Stomach (tissue), 9 donors: ENCODE measurements around the gene EXT2. TPM values are rescaled to one million over a fixed set of nuclear protein-coding genes. Genes with fewer than 3 reads are reported as not detected.

ENCODE experiments used
- DNase-seq, 2 donors: peaks; one replicate each; pipeline versions ENCODE4 v3.0.0 to v3.0.0-alpha.2; 2013 to 2019
- H3K27ac ChIP-seq, 5 donors: fragments of 200-600 bp in 4 of 5; sonication (generic) in 4 of 5; one replicate each; pipeline ENCODE4 v1.5.1; 2013 to 2019; ENCODE audit warnings: mild to moderate bottlenecking in 1 of 5, moderate library complexity in 1 of 5
- H3K27me3 ChIP-seq, 3 donors: fragments of 200-600 bp; sonication (generic); one replicate each; pipeline ENCODE4 v1.5.1; 2017 to 2019; ENCODE audit warnings: mixed run types in 1 of 3
- H3K36me3 ChIP-seq, 4 donors: fragments of 200-600 bp; sonication (generic); 1 replicate in 3 of 4; 2 replicates in 1 of 4; pipeline ENCODE4 v1.5.1; 2016 to 2019
- H3K4me1 ChIP-seq, 4 donors: fragments of 200-600 bp; sonication (generic); one replicate each; pipeline ENCODE4 v1.5.1; 2016 to 2019
- H3K4me3 ChIP-seq, 4 donors: fragments of 200-600 bp; sonication (generic) in 3 of 4; one replicate each; pipeline ENCODE4 v1.5.1; 2016 to 2019; ENCODE audit warnings: mild to moderate bottlenecking in 1 of 4
- H3K9me3 ChIP-seq, 4 donors: fragments of 200-600 bp; sonication (generic); one replicate each; pipeline ENCODE4 v1.5.1; 2016 to 2019
- CTCF ChIP-seq, 7 experiments: fragments of 450-650 bp in 4 of 7; fragments of 200-600 bp in 3 of 7; sonication (generic) in 3 of 7; IDR thresholded peaks; one replicate each; pipeline ENCODE4 v1.5.1; 2016 to 2019; ENCODE audit warnings: antibody characterized with exemption in 7 of 7, control low read depth in 2 of 7, mild to moderate bottlenecking in 1 of 7
- EP300 ChIP-seq: sonication (generic); formaldehyde crosslinking; IDR thresholded peaks from one replicate; pipeline ENCODE4 v1.6.1; 2017; ENCODE audit warnings: antibody characterized with exemption
- POLR2A ChIP-seq, 4 donors: fragments of 450-650 bp; IDR thresholded peaks; one replicate each; pipeline ENCODE4 v1.6.1; 2016; ENCODE audit warnings: antibody characterized with exemption in 4 of 4, control low read depth in 2 of 4, mild to moderate bottlenecking in 1 of 4, moderate library complexity in 1 of 4
- POLR2AphosphoS5 ChIP-seq, 3 donors: sonication (generic); formaldehyde crosslinking; IDR thresholded peaks; one replicate each; pipeline ENCODE4 v1.6.1; 2016; ENCODE audit warnings: antibody characterized with exemption in 3 of 3
- WGBS, 5 donors: extraction: QIAGEN DNeasy Blood & Tissue Kit in 3 of 5; methylation state at CpG; one replicate each; pipeline versions ENCODE4 v1.1.5 to v1.1.7; 2013 to 2018; 5-methylcytosine and 5-hydroxymethylcytosine counted together
- intact Hi-C: fragments of 100-400 bp; cut with DNase I; formaldehyde crosslinking; loops from one replicate; pipeline ENCODE4 v1.15.1; 2023; ENCODE audit warnings: low total_unique reads
- polyA plus RNA-seq, 3 donors: library from polyadenylated mRNA; stranded (reverse); fragments of 200-250 nt; gene quantifications; one replicate each; pipeline ENCODE4 v1.2.3, GENCODE V29; 2013
- total RNA-seq, 5 donors: library from RNA; depleted of rRNA; stranded (reverse); fragments of >200 nt; gene quantifications; one replicate each; pipeline versions ENCODE4 v1.1.0 to v1.2.3, GENCODE V29; 2014 to 2016
- donor health status: healthy with polysubstance abuse.
- donor health status: Bipolar disorder and iron deficiency.
- donor health status: healthy.

EXT2 gene
- total and polyA plus RNA-seq, 8 donors: 10.5 to 93.8 (median 16.0) TPM

DNA sequence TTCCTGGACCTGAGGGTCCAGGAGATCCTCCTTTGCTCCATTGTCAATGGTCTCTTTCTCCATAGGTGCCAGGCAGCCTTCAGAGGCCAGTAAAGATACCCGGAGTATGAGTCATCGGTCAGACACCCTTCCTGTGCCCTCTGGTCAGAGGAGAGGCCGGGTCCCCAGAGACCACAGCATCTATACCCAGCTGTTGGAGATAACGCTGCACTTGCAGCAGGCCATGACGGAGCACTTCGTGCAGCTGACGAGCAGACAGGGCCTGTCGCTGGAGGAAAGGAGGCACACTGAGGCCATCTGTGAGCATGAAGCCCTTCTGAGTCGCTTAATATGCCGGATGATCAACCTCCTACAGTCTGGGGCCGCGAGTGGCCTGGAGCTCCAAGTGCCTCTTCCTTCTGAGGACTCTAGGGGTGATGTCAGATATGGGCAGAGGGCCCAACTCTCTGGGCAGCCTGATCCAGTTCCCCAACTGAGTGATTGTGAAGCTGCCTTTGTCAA lies 47.5 kb upstream of the EXT2 start, which contains the start of gene ACCSL:
TSS of gene ACCSL (plus strand) at position 51 of the 501 bp plus-strand sequence. CDS start at position 107, 56 bp downstream.
- no peak for TF ChIP-seq EP300
- WGBS, 5 donors: 85 to 91% (median 88%) methylated on average over 11 to 12 of the region's 12 CpGs
- no peaks in the 10 kb centered on the region for H3K36me3 ChIP-seq
- intact Hi-C loops: loop anchor here (10.0 kb wide), 1 partner anchor 173 kb away; no protein-coding TSS in a partner anchor
- DNase-seq: no peak
- H3K4me1 ChIP-seq: no peaks in the 10 kb centered on the region
- no peaks in the 10 kb centered on the region for H3K27me3 ChIP-seq
- no peaks in the 10 kb centered on the region for H3K9me3 ChIP-seq
- H3K27ac ChIP-seq: no peak within 1 kb of the TSS
- H3K4me3 ChIP-seq: no peak within 1 kb of the TSS

- no peak for DNase-seq
- H3K36me3 ChIP-seq: no peaks in the 10 kb centered on the region
- H3K4me3 ChIP-seq: no peak overlapping the region
- 71 to 83% (median 79%) methylated on average over 3 of the region's 3 CpGs for WGBS, 5 donors
- H3K9me3 ChIP-seq: no peaks in the 10 kb centered on the region
- TF ChIP-seq POLR2AphosphoS5 (IDR thresholded peaks at IDR 0.05) (no peak), CTCF (IDR thresholded peaks at IDR 0.05) (no peak), EP300 (no peak), POLR2A (IDR thresholded peaks at IDR 0.05) (no peak)
- no peak overlapping the region for H3K27ac ChIP-seq
- H3K4me1 ChIP-seq: no peaks in the 10 kb centered on the region
- intact Hi-C loops: loop anchor here (10.0 kb wide), 1 partner anchor 175 kb away; no protein-coding TSS in a partner anchor
- no peaks in the 10 kb centered on the region for H3K27me3 ChIP-seq
Measured at GRCh38 chr11:44049832-44050231, 45.6 kb upstream of the EXT2 start.

DNA sequence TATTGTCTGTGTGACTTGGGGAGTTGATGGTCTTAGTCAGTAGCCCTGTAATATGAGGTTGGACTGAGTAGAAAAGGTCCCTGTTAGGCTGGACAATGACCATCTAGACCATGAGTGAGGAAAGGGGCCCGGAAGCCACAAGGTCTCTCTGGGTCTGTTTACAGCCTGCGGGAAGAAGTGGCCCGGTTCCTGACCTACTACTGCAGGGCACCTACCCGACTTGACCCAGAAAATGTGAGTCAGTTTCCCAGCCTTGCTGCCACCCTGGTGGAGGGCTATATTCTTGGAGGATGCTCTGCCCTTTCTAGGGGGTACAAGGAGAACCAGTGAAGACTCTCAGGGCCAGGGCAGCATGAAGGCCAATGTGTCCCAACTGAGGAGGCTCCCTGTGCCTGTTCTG lies 44.3 kb upstream of the EXT2 start:
- H3K4me3 ChIP-seq: no peak overlapping the region

GRCh38 chr11:44057340-44057739 lies 38.1 kb upstream of the EXT2 start:
- no peak overlapping the region for H3K4me3 ChIP-seq
- no peaks in the 10 kb centered on the region for H3K36me3 ChIP-seq
- no peak overlapping the region for H3K27ac ChIP-seq
- no peaks in the 10 kb centered on the region for H3K9me3 ChIP-seq
- WGBS, 5 donors: 72 to 84% (median 80%) methylated on average over 4 to 6 of the region's 6 CpGs
- DNase-seq: peak in 1 of 2 donors; percentile 18
- no peaks in the 10 kb centered on the region for H3K27me3 ChIP-seq
- intact Hi-C loops: no loop called here
- no peaks in the 10 kb centered on the region for H3K4me1 ChIP-seq
- no peak for TF ChIP-seq CTCF (IDR thresholded peaks at IDR 0.05)
- no peak for TF ChIP-seq POLR2AphosphoS5 (IDR thresholded peaks at IDR 0.05)

More for the DNA sequence above, 44.3 kb upstream of the EXT2 start:
- TF ChIP-seq POLR2A (IDR thresholded peaks at IDR 0.05) (no peak), POLR2AphosphoS5 (IDR thresholded peaks at IDR 0.05) (no peak), CTCF (IDR thresholded peaks at IDR 0.05) (no peak)
- DNase-seq: no peak
- H3K4me1 ChIP-seq: no peaks in the 10 kb centered on the region
- 89 to 96% (median 92%) methylated on average over 2 to 4 of the region's 4 CpGs for WGBS, 5 donors
- intact Hi-C loops: no loop called here
- no peaks in the 10 kb centered on the region for H3K36me3 ChIP-seq
- no peak overlapping the region for H3K27ac ChIP-seq
- H3K9me3 ChIP-seq: no peaks in the 10 kb centered on the region
- H3K27me3 ChIP-seq: no peaks in the 10 kb centered on the region

GRCh38 chr11:44058275-44058674 lies 37.2 kb upstream of the EXT2 start:
- Histone ChIP-seq H3K36me3 (no peaks in the 10 kb centered on the region), H3K4me1 (no peaks in the 10 kb centered on the region), H3K27me3 (no peaks in the 10 kb centered on the region), H3K27ac (no peak overlapping the region), H3K4me3 (no peak overlapping the region), H3K9me3 (no peaks in the 10 kb centered on the region)
- TF ChIP-seq POLR2AphosphoS5 (IDR thresholded peaks at IDR 0.05) (no peak), EP300 (no peak), CTCF (IDR thresholded peaks at IDR 0.05) (no peak), POLR2A (IDR thresholded peaks at IDR 0.05) (no peak)
- DNase-seq: no peak
- intact Hi-C loops: no loop called here
- 87 to 94% (median 88%) methylated on average over 6 of the region's 6 CpGs for WGBS, 5 donors
